ENCODE measurements around the gene MTSS2.

MTSS2 gene, protein sequence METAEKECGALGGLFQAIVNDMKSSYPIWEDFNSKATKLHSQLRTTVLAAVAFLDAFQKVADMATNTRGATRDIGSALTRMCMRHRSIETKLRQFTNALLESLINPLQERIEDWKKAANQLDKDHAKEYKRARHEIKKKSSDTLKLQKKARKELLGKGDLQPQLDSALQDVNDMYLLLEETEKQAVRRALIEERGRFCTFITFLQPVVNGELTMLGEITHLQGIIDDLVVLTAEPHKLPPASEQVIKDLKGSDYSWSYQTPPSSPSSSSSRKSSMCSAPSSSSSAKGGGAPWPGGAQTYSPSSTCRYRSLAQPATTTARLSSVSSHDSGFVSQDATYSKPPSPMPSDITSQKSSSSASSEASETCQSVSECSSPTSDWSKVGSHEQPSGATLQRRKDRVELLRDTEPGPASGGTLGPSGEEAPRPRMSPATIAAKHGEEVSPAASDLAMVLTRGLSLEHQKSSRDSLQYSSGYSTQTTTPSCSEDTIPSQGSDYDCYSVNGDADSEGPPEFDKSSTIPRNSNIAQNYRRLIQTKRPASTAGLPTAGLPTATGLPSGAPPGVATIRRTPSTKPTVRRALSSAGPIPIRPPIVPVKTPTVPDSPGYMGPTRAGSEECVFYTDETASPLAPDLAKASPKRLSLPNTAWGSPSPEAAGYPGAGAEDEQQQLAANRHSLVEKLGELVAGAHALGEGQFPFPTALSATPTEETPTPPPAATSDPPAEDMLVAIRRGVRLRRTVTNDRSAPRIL

DNA sequence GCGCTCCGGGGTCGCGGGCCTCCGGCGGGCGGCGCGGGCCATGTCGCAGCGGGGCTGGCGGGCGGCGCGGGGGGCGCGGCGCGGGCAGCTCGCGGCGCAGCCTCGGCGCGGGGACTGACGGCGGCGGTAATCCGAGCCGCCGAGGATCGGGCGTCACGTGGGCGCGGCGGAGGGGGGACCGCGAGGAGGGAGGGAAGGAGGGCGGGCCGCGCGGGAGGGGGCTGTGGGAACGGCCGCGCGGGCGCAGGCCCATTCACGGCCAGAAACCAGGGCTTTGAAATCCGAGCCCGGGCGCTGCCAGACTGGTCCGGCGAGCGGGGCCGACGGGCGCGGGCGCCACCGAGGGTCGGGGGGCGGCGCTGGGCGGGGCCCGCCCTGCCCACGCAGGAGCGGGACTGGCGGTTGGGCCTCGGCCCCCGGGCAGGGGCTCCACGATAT is at the start of gene MTSS2:
MTSS2 (minus strand) TSS at position 116 of the 438 bp plus-strand sequence. CDS start 262 bp downstream, outside the sequence.
- Histone ChIP-seq H3K4me1 (peaks cover 89% of the 10 kb centered on the region), H3K27ac (peak within 1 kb of the TSS; percentile 90), H3K27me3 (no peaks in the 10 kb centered on the region), H3K4me3 (peak within 1 kb of the TSS; percentile 92), H4K20me1 (peaks cover 39% of the 10 kb centered on the region), H3K9me3 (no peaks in the 10 kb centered on the region), H3K4me2 (peak within 1 kb of the TSS; percentile 98), H3K36me3 (peaks cover 24% of the 10 kb centered on the region), H3K9ac (peak within 1 kb of the TSS; percentile 92)
- TF ChIP-seq Cebpa-rat (IDR thresholded peaks at IDR 0.05), result no peak

DNA sequence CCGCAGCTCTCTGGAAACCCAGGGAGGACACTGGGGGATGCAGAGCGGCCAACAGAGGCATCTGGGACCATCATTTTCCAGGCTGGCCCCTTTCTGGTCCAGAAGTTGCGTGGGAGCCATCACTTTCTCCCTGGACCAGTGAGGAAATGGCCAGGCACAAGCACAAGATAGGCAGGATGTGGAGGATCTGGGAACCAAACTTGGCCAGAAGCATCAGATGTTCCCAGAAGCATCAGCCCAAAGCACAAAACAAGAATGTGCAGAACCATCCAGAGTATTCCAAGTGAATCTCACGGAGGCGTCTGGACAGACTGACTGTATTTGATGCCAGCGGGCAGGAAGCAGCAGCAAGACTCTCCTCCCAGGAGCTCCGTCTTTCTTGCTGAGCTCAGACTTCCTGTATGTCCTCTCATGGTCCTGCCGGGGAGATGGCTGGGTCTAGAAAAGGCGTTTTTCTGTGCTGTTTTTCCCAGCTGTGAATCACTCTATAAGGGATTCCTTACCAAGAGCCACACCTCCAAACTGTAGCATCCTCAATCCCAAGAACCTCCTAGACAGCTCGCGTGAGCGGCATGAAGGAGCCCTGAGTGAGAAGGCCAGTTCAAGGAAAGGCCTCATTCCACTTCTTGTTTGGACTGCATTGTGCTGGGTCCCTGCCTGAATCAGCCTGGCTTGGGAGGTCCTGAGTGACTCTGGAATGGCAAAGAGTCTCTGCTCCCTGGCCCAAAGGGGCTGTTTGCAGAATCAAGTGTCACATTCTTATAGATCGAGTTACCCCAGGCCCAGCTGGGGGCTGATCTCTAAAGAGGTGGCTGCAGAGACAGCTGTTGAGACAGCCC is 49.5 kb upstream of the MTSS2 start:
- Histone ChIP-seq H3K4me1 (peaks cover 55% of the 10 kb centered on the region), H3K9ac (peak overlapping the region; percentile 82), H3K4me2 (peak overlapping the region; percentile 92), H3K27me3 (no peaks in the 10 kb centered on the region), H3K36me3 (peaks cover 19% of the 10 kb centered on the region), H4K20me1 (no peaks in the 10 kb centered on the region), H3K27ac (peak overlapping the region; percentile 93), H3K9me3 (no peaks in the 10 kb centered on the region), H3K4me3 (no peak overlapping the region)
- no peak for TF ChIP-seq Cebpa-rat (IDR thresholded peaks at IDR 0.05)

DNA sequence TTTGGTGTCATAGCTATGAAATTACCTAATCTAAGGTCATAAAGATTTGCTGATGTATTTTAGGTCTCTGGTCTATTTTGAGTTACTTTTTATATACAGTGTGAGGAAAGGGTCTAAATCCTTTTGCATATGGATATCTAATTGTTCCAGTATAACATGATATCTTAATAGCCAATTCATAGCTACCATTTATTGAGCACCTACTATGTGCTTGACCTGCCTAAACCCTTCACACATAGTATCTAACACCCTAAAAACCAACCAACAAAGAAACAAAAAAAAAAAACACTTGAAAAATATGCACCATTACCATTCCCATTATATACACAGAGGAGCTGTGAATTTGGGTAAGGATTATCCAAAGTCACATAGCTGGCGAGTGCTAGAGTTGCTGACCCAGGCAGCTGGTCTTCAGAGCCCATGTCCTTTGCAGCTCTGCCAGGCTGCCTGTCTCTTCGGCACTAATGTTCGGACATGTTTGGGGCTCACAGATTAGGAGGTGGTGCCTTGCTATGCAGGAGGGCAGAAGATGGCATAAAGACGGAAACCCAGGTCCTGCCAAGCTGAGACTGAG is 48.8 kb upstream of the MTSS2 start:
- H3K4me2 ChIP-seq, result peak overlapping the region; percentile 92; the same call in 1 of the 2 replicates

DNA sequence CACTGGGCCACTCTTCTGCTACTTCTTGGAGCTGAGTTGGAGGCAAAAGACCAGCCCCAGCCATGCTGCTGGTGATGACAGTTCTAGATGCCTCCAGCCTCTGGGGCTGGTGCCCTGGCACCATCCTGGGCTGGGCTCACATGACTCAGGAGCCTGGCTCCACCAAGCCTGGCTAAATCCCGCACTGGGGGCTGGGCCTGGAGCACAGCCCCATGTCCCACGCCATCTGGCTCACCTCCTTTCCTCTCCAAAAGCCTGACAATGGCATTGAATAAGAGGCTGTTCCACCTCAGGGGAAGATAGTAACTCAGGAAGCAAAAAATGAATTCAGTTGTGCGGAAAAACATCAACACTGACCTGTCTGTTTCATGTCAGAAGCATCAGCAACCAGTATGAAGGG is 45.1 kb upstream of the MTSS2 start:
- Histone ChIP-seq H3K4me1 (peaks cover 28% of the 10 kb centered on the region), H3K27ac (0 out of 2 replicates have a peak overlapping the region, but pooled peaks have one; percentile 26)

More for the DNA sequence above, 48.8 kb upstream of the MTSS2 start:
- H3K9me3 ChIP-seq, result no peaks in the 10 kb centered on the region
- no peak overlapping the region for H3K9ac ChIP-seq
- no peak overlapping the region for H3K4me3 ChIP-seq
- H3K36me3 ChIP-seq, result peaks cover 26% of the 10 kb centered on the region
- no peaks in the 10 kb centered on the region for H4K20me1 ChIP-seq
- TF ChIP-seq Cebpa-rat (IDR thresholded peaks at IDR 0.05), result no peak
- H3K4me1 ChIP-seq, result peaks cover 47% of the 10 kb centered on the region
- H3K27me3 ChIP-seq, result no peaks in the 10 kb centered on the region
- H3K27ac ChIP-seq, result 0 out of 2 replicates have a peak overlapping the region, but pooled peaks have one; percentile 93

DNA sequence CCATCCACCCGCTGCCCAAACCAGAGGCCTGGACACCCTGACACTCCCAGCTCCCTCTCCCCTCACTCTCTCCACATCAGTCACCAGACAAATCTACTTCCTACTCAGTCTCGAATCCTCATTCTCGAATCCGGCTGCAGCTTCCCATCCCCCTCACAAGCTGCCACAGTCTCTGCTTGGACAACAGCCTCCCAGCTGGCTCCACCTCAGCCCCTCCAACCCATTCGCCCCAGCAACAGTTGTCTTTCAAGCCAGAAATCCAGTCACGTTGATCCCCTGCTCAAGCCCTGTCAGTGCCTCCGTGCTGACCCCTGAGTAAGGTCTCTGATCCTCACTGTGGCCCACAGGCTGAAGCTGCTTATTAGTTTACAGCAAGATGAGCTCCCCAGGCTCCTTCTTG is 44.2 kb upstream of the MTSS2 start:
- H3K4me2 ChIP-seq, result no peak overlapping the region
- H3K27ac ChIP-seq, result no peak overlapping the region
- no peak overlapping the region for H3K4me3 ChIP-seq
- no peaks in the 10 kb centered on the region for H3K9me3 ChIP-seq
- no peaks in the 10 kb centered on the region for H4K20me1 ChIP-seq
- TF ChIP-seq Cebpa-rat (IDR thresholded peaks at IDR 0.05), result no peak
- peaks cover 62% of the 10 kb centered on the region for H3K36me3 ChIP-seq
- no peak overlapping the region for H3K9ac ChIP-seq
- peaks cover 19% of the 10 kb centered on the region for H3K4me1 ChIP-seq
- no peaks in the 10 kb centered on the region for H3K27me3 ChIP-seq

More for the DNA sequence above, 45.1 kb upstream of the MTSS2 start:
- Histone ChIP-seq H3K36me3 (peaks cover 61% of the 10 kb centered on the region), H3K9ac (no peak overlapping the region), H3K4me3 (no peak overlapping the region), H3K9me3 (no peaks in the 10 kb centered on the region), H3K27me3 (no peaks in the 10 kb centered on the region), H4K20me1 (no peaks in the 10 kb centered on the region), H3K4me2 (no peak overlapping the region)
- TF ChIP-seq Cebpa-rat (IDR thresholded peaks at IDR 0.05), result no peak

DNA sequence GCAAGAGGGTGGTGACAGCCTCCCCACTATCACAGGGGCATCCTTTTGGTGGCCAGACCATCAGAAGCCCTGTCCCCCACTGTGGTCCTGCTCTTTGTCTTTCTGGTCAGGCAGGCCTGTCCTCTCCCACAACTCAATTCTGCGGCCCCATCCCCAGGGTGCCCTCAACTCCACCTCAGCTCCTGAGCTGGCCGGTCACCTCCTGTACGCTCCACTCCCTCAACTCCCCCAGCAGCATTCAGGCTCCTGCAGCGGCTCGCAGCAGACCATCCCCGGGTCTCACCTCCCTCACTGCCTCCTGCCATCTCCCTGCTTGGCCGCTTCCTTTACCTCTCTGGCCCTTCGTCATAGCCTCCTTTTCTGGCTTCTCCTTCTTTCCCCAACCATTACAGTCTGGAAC is 43.4 kb upstream of the MTSS2 start:
- H3K27ac ChIP-seq, result 0 out of 2 replicates have a peak overlapping the region, but pooled peaks have one; percentile 31
- H3K9ac ChIP-seq, result no peak overlapping the region
- peaks cover 66% of the 10 kb centered on the region for H3K36me3 ChIP-seq

DNA sequence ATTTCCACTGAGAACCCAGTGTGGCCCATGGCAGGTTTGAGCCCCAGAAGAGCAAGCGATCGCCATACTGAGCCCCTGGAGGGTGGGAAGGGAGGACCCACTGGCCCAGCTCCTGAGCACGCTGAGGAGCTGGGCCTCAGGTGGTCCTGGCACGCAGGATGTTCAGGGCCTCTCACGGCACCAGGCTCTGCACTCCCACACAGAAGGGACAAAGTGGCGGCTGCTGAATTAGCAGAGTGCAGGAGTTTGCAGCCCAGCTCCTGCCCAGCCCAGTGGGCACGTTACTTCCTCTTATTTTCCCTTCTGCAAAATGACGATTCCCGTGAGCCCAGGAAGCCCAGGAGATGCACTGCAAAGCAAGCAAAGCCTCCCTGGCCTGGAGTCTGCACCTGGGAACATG is 42.3 kb upstream of the MTSS2 start:
- peak overlapping the region; percentile 39; the same call in 1 of the 2 replicates for H3K4me2 ChIP-seq
- H3K27me3 ChIP-seq, result no peaks in the 10 kb centered on the region
- H3K27ac ChIP-seq, result peak overlapping the region; percentile 51
- H3K4me3 ChIP-seq, result no peak overlapping the region
- H4K20me1 ChIP-seq, result no peaks in the 10 kb centered on the region
- H3K4me1 ChIP-seq, result peaks cover 17% of the 10 kb centered on the region
- no peak for TF ChIP-seq Cebpa-rat (IDR thresholded peaks at IDR 0.05)
- no peaks in the 10 kb centered on the region for H3K9me3 ChIP-seq
- H3K36me3 ChIP-seq, result peaks cover 76% of the 10 kb centered on the region
- no peak overlapping the region for H3K9ac ChIP-seq

More for the DNA sequence above, 43.4 kb upstream of the MTSS2 start:
- H3K4me1 ChIP-seq, result peaks cover 17% of the 10 kb centered on the region
- no peaks in the 10 kb centered on the region for H3K27me3 ChIP-seq
- H3K4me2 ChIP-seq, result peak overlapping the region; percentile 39; the same call in 1 of the 2 replicates
- H3K4me3 ChIP-seq, result no peak overlapping the region
- H4K20me1 ChIP-seq, result no peaks in the 10 kb centered on the region
- no peak for TF ChIP-seq Cebpa-rat (IDR thresholded peaks at IDR 0.05)
- no peaks in the 10 kb centered on the region for H3K9me3 ChIP-seq

DNA sequence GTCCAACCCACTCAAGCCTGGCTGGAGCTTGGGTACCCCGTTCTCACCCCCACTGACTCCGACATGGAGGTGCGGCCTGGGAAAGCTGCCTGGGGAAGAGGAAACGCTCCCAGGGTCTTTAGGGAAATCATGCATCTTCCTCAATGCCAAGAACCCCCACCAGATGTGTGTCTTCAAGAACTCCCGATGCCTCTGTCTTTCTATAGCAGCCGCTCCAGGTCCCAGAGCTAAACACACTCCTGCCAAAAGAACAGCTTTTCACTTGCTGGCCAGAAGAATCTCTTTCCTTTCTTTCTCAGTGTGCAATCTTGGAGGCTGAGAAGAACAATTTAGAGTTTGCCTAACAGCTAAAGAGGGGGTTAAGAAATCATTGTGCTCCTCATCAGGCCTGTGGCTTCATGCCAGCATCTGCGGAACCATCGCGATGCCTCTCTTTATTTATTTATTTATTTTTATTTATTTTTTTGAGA is 41.1 kb upstream of the MTSS2 start:
- no peak overlapping the region for H3K4me2 ChIP-seq
- H3K9ac ChIP-seq, result no peak overlapping the region
- H3K4me3 ChIP-seq, result no peak overlapping the region
- peaks cover 89% of the 10 kb centered on the region for H3K36me3 ChIP-seq
- no peak for TF ChIP-seq Cebpa-rat (IDR thresholded peaks at IDR 0.05)
- H3K4me1 ChIP-seq, result peaks cover 17% of the 10 kb centered on the region
- no peaks in the 10 kb centered on the region for H3K27me3 ChIP-seq
- no peaks in the 10 kb centered on the region for H4K20me1 ChIP-seq
- H3K9me3 ChIP-seq, result no peaks in the 10 kb centered on the region
- H3K27ac ChIP-seq, result no peak overlapping the region
